Gastrocnemius medialis (tissue), 4 donors: ENCODE data around the gene RNF2. TPM values are rescaled to one million over a fixed set of nuclear protein-coding genes. Genes with fewer than 3 reads are reported as not detected.

Experiments used
- ATAC-seq, 2 donors: fragments of 150-250 bp; one replicate each; pipeline ENCODE4 v1.9.1; 2016
- DNase-seq, 2 donors: peaks; one replicate each; pipeline ENCODE4 v3.0.0-alpha.2; 2019
- H3K27ac ChIP-seq, 4 donors: fragments of 200-600 bp; sonication (generic); 1 replicate in 1 of 4; 2 replicates in 3 of 4; pipeline ENCODE4 v1.5.1; 2016 to 2018; ENCODE audit warnings: mild to moderate bottlenecking in 2 of 4, moderate library complexity in 1 of 4
- H3K27me3 ChIP-seq, 3 donors: fragments of 200-600 bp; sonication (generic) in 2 of 3; 1 replicate in 1 of 3; 2 replicates in 2 of 3; pipeline versions ENCODE4 v1.5.1 to v1.6.0; 2016 to 2019; ENCODE audit warnings: mild to moderate bottlenecking in 1 of 3, moderate library complexity in 1 of 3
- H3K36me3 ChIP-seq, 2 donors: fragments of 200-600 bp; sonication (generic) in 1 of 2; one replicate each; pipeline ENCODE4 v1.5.1; 2017 to 2018
- H3K4me1 ChIP-seq, 2 donors: fragments of 200-600 bp; sonication (generic) in 1 of 2; one replicate each; pipeline ENCODE4 v1.5.1; 2016 to 2017; ENCODE audit warnings: mild to moderate bottlenecking in 2 of 2
- H3K4me3 ChIP-seq, 4 donors: fragments of 200-600 bp; sonication (generic) in 3 of 4; 1 replicate in 1 of 4; 2 replicates in 3 of 4; pipeline ENCODE4 v1.5.1; 2016 to 2019; ENCODE audit warnings: mild to moderate bottlenecking in 2 of 4
- H3K9me3 ChIP-seq, 3 donors: fragments of 200-600 bp; sonication (generic) in 2 of 3; 1 replicate in 1 of 3; 2 replicates in 2 of 3; pipeline ENCODE4 v1.5.1; 2016 to 2019
- POLR2A ChIP-seq, 2 donors: fragments of 450-650 bp; IDR thresholded peaks; one replicate each; pipeline ENCODE4 v1.6.1; 2017; ENCODE audit warnings: antibody characterized with exemption in 2 of 2, mild to moderate bottlenecking in 2 of 2, moderate library complexity in 2 of 2
- in situ Hi-C, 4 donors: fragments of 200-750 bp; cut with MboI; loops; one replicate each; pipeline versions ENCODE4 v1.15.0 to v1.8.0; 2017; ENCODE audit warnings: low sequenced_read_pairs in 4 of 4
- intact Hi-C: fragments of 100-400 bp; cut with DNase I; formaldehyde crosslinking; loops from one replicate; pipeline ENCODE4 v1.15.1; 2023; ENCODE audit warnings: low total_unique reads
- total RNA-seq, 4 donors: library from RNA; depleted of rRNA; stranded (reverse); fragments of >200 nt; gene quantifications; one replicate each; pipeline versions ENCODE4 v1.1.0 to v1.2.3, GENCODE V29; 2016
- TF ChIP-seq, protein P1 (sequence below), 5 experiments: fragments of 450-650 bp in 3 of 5; fragments of 200-600 bp in 2 of 5; sonication (generic) in 2 of 5; IDR thresholded peaks in 4 of 5; conservative IDR thresholded peaks in 1 of 5; 1 replicate in 4 of 5; 2 replicates in 1 of 5; pipeline ENCODE4 v1.5.1; 2016 to 2019; ENCODE audit warnings: antibody characterized with exemption in 5 of 5, mild to moderate bottlenecking in 3 of 5, moderate library complexity in 3 of 5

RNF2 gene
- total RNA-seq, 4 donors from 2014 or later, result 5.4 to 11.0 (median 7.3) TPM

DNA sequence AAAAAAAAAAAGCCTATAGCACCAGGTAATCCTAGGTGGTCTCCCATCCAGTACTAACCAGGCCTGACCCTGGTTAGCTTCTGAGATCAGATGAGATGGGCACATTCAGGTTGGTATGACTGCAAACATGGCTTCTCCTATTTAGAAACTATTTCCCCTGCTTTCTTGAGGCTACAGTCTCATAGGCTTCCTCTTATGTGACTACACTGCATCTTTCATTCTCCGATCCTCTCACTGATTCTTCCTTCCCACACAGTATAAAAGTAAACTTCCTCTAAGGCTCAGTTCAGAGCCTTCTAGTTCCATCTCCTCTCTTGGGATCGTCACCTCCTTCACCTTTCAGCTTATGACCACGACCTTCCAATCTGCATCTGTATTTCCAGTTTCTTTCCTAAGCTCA is 30.4 kb upstream of the RNF2 start:
- H3K9me3 ChIP-seq, result no peaks in the 10 kb centered on the region
- ATAC-seq (no peak), DNase-seq (no peak)
- H3K27ac ChIP-seq, result no peak overlapping the region
- H3K36me3 ChIP-seq, result no peaks in the 10 kb centered on the region
- in situ Hi-C loops, result no loop called here
- intact Hi-C loops, result no loop called here
- no peaks in the 10 kb centered on the region for H3K27me3 ChIP-seq
- no peak for TF ChIP-seq POLR2A (IDR thresholded peaks at IDR 0.05)
- TF ChIP-seq, protein P1, sequence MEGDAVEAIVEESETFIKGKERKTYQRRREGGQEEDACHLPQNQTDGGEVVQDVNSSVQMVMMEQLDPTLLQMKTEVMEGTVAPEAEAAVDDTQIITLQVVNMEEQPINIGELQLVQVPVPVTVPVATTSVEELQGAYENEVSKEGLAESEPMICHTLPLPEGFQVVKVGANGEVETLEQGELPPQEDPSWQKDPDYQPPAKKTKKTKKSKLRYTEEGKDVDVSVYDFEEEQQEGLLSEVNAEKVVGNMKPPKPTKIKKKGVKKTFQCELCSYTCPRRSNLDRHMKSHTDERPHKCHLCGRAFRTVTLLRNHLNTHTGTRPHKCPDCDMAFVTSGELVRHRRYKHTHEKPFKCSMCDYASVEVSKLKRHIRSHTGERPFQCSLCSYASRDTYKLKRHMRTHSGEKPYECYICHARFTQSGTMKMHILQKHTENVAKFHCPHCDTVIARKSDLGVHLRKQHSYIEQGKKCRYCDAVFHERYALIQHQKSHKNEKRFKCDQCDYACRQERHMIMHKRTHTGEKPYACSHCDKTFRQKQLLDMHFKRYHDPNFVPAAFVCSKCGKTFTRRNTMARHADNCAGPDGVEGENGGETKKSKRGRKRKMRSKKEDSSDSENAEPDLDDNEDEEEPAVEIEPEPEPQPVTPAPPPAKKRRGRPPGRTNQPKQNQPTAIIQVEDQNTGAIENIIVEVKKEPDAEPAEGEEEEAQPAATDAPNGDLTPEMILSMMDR (IDR thresholded peaks at IDR 0.05 in 4 of 5, conservative IDR thresholded peaks at IDR 0.05 in 1 of 5), result no peak
- no peak overlapping the region for H3K4me3 ChIP-seq
- no peaks in the 10 kb centered on the region for H3K4me1 ChIP-seq

DNA sequence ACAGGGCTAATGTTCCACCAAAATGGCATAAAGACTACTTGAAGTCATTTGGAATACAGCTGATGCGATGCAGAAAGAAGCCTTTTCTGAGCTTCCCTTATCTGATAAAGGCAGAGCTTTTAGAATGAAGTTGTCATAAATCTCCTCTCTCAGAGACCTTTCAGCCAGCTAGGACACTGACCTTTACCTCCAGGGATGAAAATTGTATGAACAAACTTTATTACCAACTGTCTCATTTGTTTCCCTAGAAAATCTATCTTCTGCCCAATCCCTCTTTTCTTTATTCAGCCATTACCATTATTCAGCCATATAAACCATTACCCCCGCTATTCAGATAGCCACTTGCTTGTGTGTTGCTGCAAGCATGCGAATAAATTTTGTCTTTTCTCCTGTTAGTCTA is 29.7 kb upstream of the RNF2 start:
- no peaks in the 10 kb centered on the region for H3K9me3 ChIP-seq
- H3K27me3 ChIP-seq, result no peaks in the 10 kb centered on the region
- H3K36me3 ChIP-seq, result no peaks in the 10 kb centered on the region
- DNase-seq, result no peak
- in situ Hi-C loops (no loop called here), intact Hi-C loops (no loop called here)
- no peak for ATAC-seq
- no peak overlapping the region for H3K4me3 ChIP-seq
- TF ChIP-seq, protein P1 (IDR thresholded peaks at IDR 0.05 in 4 of 5, conservative IDR thresholded peaks at IDR 0.05 in 1 of 5), result no peak
- no peak for TF ChIP-seq POLR2A (IDR thresholded peaks at IDR 0.05)
- H3K4me1 ChIP-seq, result no peaks in the 10 kb centered on the region
- H3K27ac ChIP-seq, result no peak overlapping the region

DNA sequence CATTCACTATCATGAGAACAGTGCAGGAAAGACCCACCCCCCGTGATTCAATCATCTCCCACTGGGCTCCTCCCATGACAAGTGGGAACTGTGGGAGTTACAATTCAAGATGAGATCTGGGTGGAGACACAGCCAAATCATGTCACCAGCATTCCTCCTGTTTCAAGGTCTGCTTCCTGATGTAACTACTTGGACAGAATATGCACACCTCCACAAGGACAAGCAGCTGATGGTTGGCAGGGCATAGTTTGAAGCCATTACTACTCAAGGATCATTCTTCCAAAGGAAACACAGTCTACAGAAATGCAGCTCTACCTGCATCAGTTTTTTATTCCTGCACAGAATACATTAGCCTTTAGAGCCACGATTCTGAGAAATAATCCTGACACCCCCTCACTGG is 28.5 kb upstream of the RNF2 start:
- no peak overlapping the region for H3K4me3 ChIP-seq
- ATAC-seq, result no peak
- in situ Hi-C loops (no loop called here), intact Hi-C loops (no loop called here)
- no peak for DNase-seq
- no peaks in the 10 kb centered on the region for H3K9me3 ChIP-seq
- no peaks in the 10 kb centered on the region for H3K4me1 ChIP-seq
- no peaks in the 10 kb centered on the region for H3K36me3 ChIP-seq
- no peak for TF ChIP-seq POLR2A (IDR thresholded peaks at IDR 0.05)
- TF ChIP-seq, protein P1 (IDR thresholded peaks at IDR 0.05 in 4 of 5, conservative IDR thresholded peaks at IDR 0.05 in 1 of 5), result no peak
- no peaks in the 10 kb centered on the region for H3K27me3 ChIP-seq
- no peak overlapping the region for H3K27ac ChIP-seq

DNA sequence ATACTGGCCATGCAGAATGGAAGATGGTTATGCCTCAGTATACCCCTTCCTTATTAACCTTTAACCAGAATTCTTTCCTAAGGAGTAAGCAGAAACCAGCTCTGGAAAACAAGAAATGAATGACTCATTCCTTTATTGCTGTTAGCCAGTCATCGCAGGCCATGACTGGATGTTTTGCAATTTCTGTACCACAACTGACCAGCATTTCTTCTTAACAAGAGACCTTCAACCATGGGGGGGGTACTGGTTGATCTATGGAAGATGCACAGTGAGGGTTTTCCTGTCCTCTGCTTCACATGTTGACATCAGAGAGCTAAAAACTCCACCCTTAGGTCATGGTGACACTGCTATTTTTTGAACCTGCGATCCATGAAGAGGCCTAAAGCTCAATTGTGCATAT is 28.0 kb upstream of the RNF2 start:
- TF ChIP-seq POLR2A (IDR thresholded peaks at IDR 0.05), result no peak
- TF ChIP-seq, protein P1 (IDR thresholded peaks at IDR 0.05 in 4 of 5, conservative IDR thresholded peaks at IDR 0.05 in 1 of 5), result no peak
- Histone ChIP-seq H3K9me3 (no peaks in the 10 kb centered on the region), H3K36me3 (no peaks in the 10 kb centered on the region), H3K27ac (no peak overlapping the region), H3K27me3 (no peaks in the 10 kb centered on the region), H3K4me3 (no peak overlapping the region), H3K4me1 (no peaks in the 10 kb centered on the region)
- intact Hi-C loops (no loop called here), in situ Hi-C loops (no loop called here)
- ATAC-seq (no peak), DNase-seq (no peak)

DNA sequence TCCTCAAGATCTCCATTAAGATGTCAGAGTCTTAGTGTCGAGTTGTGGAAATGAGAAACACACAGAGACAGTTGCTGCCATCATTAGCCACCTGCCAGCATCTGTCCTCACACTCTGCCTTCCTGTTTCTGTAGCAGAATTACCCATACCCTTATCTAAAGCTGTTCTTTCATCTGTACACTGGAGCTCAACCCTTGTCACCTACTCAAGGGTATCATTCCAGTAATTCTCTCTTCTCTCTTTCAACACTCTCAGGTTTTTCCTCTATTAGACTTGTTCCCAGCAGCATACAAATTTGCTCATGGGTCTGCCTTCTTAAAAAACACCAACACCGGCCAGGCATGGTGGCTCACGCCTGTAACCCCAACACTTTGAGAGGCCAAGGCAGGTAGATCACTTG is 27.4 kb upstream of the RNF2 start:
- no peaks in the 10 kb centered on the region for H3K9me3 ChIP-seq
- in situ Hi-C loops (no loop called here), intact Hi-C loops (no loop called here)
- no peaks in the 10 kb centered on the region for H3K36me3 ChIP-seq
- H3K4me1 ChIP-seq, result no peaks in the 10 kb centered on the region
- no peak for TF ChIP-seq POLR2A (IDR thresholded peaks at IDR 0.05)
- TF ChIP-seq, protein P1 (IDR thresholded peaks at IDR 0.05 in 4 of 5, conservative IDR thresholded peaks at IDR 0.05 in 1 of 5), result no peak
- no peak overlapping the region for H3K4me3 ChIP-seq
- ATAC-seq (no peak), DNase-seq (no peak)
- H3K27ac ChIP-seq, result no peak overlapping the region
- no peaks in the 10 kb centered on the region for H3K27me3 ChIP-seq
